Vagina (tissue), 2 donors: ENCODE data around the gene ANKLE1.

Experiments
- POLR2A ChIP-seq, 2 donors: fragments of 450-650 bp; IDR thresholded peaks; one replicate each; pipeline ENCODE4 v1.6.1; 2017; ENCODE audit warnings: antibody characterized with exemption in 2 of 2, mild to moderate bottlenecking in 2 of 2, moderate library complexity in 2 of 2
- POLR2AphosphoS5 ChIP-seq, 2 donors: sonication (generic); formaldehyde crosslinking; IDR thresholded peaks; one replicate each; pipeline ENCODE4 v1.9.0; 2017; ENCODE audit warnings: antibody characterized with exemption in 2 of 2, mild to moderate bottlenecking in 2 of 2, low read depth in 1 of 2; ENCODE audit not compliant: insufficient read depth in 1 of 2
- TF ChIP-seq, protein P1 (sequence below), 3 experiments: fragments of 450-650 bp in 2 of 3; fragments of 200-600 bp in 1 of 3; sonication (generic) in 1 of 3; IDR thresholded peaks; one replicate each; pipeline ENCODE4 v1.5.1; 2017 to 2019; ENCODE audit warnings: antibody characterized with exemption in 3 of 3, mild to moderate bottlenecking in 2 of 3, moderate library complexity in 2 of 3

DNA sequence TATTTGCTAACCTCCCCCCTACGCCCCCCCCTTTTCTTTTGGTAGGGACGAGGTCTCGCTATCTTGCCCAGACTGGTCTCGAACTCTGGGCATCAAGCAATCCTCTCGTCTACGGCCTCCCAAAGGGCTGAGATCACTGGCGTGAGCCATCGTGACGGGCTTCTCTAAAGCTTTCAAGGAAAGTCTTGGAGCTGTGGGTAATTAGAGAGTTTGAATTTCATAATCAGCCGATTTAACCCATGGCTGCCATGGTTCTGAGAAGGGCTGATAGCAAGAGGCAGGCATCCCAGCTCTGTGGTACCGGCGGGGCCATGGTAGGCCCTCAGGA, 22.2 kb downstream of the ANKLE1 start:
- no peak for TF ChIP-seq POLR2A (IDR thresholded peaks at IDR 0.05)
- TF ChIP-seq, protein P1, sequence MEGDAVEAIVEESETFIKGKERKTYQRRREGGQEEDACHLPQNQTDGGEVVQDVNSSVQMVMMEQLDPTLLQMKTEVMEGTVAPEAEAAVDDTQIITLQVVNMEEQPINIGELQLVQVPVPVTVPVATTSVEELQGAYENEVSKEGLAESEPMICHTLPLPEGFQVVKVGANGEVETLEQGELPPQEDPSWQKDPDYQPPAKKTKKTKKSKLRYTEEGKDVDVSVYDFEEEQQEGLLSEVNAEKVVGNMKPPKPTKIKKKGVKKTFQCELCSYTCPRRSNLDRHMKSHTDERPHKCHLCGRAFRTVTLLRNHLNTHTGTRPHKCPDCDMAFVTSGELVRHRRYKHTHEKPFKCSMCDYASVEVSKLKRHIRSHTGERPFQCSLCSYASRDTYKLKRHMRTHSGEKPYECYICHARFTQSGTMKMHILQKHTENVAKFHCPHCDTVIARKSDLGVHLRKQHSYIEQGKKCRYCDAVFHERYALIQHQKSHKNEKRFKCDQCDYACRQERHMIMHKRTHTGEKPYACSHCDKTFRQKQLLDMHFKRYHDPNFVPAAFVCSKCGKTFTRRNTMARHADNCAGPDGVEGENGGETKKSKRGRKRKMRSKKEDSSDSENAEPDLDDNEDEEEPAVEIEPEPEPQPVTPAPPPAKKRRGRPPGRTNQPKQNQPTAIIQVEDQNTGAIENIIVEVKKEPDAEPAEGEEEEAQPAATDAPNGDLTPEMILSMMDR (IDR thresholded peaks at IDR 0.05): no peak
- TF ChIP-seq POLR2AphosphoS5 (IDR thresholded peaks at IDR 0.05; ENCODE audit: insufficient read depth in 1 of 2, low read depth in 1 of 2): no peak
